ENCODE measurements around the gene SLC6A5.

GRCh38 chr11:20589796-20590195 lies 9.6 kb upstream of the SLC6A5 start:
- TF ChIP-seq EZH2 (IDR thresholded peaks at IDR 0.05; ENCODE audit: borderline replicate concordance, low read depth, low read length, severe bottlenecking) = no peak
- no peak for TF ChIP-seq CTCF (IDR thresholded peaks at IDR 0.05; ENCODE audit: borderline replicate concordance, extremely low read depth, low read length, poor library complexity, severe bottlenecking)
